Measurements from ENCODE around the gene DGKB.

Gene DGKB

GRCh38 chr7:14184292-14184864 lies 718.2 kb downstream of the DGKB start:
- TF ChIP-seq SP1 (IDR thresholded peaks at IDR 0.05) (no peak), LEF1 (IDR thresholded peaks at IDR 0.05; ENCODE audit: borderline replicate concordance) (no peak), HDGF (IDR thresholded peaks at IDR 0.05; ENCODE audit: borderline replicate concordance) (no peak), ZNF384 (IDR thresholded peaks at IDR 0.05) (no peak), FOXM1 (IDR thresholded peaks at IDR 0.05; ENCODE audit: borderline replicate concordance) (no peak), SUZ12 (IDR thresholded peaks at IDR 0.05) (no peak), ELF4 (IDR thresholded peaks at IDR 0.05) (no peak), CTBP1 (IDR thresholded peaks at IDR 0.05; ENCODE audit: borderline replicate concordance) (no peak), NFRKB (IDR thresholded peaks at IDR 0.05) (no peak), TARDBP (IDR thresholded peaks at IDR 0.05) (no peak), BHLHE40 (IDR thresholded peaks at IDR 0.05; ENCODE audit: borderline replicate concordance) (no peak), FOXA1 (IDR thresholded peaks at IDR 0.05) (no peak), FOXK2 (IDR thresholded peaks at IDR 0.05) (no peak), ARNT (IDR thresholded peaks at IDR 0.05) (no peak), L3MBTL2 (conservative IDR thresholded peaks at IDR 0.05) (no peak)
- TF ChIP-seq, protein P1, sequence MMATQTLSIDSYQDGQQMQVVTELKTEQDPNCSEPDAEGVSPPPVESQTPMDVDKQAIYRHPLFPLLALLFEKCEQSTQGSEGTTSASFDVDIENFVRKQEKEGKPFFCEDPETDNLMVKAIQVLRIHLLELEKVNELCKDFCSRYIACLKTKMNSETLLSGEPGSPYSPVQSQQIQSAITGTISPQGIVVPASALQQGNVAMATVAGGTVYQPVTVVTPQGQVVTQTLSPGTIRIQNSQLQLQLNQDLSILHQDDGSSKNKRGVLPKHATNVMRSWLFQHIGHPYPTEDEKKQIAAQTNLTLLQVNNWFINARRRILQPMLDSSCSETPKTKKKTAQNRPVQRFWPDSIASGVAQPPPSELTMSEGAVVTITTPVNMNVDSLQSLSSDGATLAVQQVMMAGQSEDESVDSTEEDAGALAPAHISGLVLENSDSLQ (IDR thresholded peaks at IDR 0.05): no peak
- ChIA-PET CTCF (no interaction called here), POLR2A (no interaction called here)
- no peak for DNase-seq (ENCODE audit: extremely low spot score)

DNA sequence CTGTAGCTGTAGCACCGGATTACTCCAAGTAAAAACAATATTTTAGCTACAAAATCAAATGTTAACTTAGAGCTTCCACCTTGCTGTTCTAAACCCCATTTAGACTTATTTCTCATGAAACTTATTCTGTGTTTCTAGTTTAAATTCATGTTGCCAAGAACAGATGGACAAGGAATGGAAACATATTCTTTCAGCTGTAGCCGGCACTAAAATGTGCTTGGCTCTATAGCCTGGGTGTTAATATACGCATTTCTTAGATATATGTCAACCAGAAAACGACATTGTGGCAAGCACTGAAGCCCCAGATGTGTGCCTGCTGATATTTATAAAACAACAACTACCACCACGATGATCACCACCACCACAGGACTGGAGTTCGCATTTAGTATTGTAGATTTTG lies 722.8 kb downstream of the DGKB start:
- POLR2A ChIA-PET: no interaction called here
- DNase-seq (ENCODE audit: extremely low spot score): no peak
- CTCF ChIA-PET: no interaction called here
- TF ChIP-seq FOXK2 (IDR thresholded peaks at IDR 0.05) (no peak), SUZ12 (IDR thresholded peaks at IDR 0.05) (no peak), NFRKB (IDR thresholded peaks at IDR 0.05) (no peak), ARNT (IDR thresholded peaks at IDR 0.05) (no peak), ZNF384 (IDR thresholded peaks at IDR 0.05) (no peak), BHLHE40 (IDR thresholded peaks at IDR 0.05; ENCODE audit: borderline replicate concordance) (no peak)

DNA sequence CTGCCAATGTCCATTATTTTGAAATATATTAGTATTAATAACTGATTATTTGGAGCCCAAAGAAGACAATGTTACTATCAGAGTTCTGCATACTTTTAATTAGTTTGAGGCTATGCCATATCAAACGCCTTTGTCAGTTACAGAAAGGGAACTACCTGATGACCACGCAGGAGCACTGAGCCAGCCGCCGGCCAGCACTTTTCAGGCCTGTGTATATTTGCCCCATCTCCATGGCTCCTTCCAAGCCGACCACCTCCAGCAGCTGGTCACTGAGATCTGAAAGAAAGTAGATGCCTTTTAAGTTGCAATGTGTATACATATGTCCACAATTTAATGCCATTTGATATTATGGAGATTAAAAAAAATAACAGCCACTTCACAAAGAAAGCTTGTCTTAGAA lies 724.7 kb downstream of the DGKB start:
- TF ChIP-seq ARNT (IDR thresholded peaks at IDR 0.05) (no peak), ELF4 (IDR thresholded peaks at IDR 0.05) (no peak), BHLHE40 (IDR thresholded peaks at IDR 0.05; ENCODE audit: borderline replicate concordance) (no peak), LEF1 (IDR thresholded peaks at IDR 0.05; ENCODE audit: borderline replicate concordance) (no peak), NFRKB (IDR thresholded peaks at IDR 0.05) (no peak), SP1 (IDR thresholded peaks at IDR 0.05) (no peak), L3MBTL2 (conservative IDR thresholded peaks at IDR 0.05) (no peak), FOXA1 (IDR thresholded peaks at IDR 0.05) (no peak)
- TF ChIP-seq, protein P1 (IDR thresholded peaks at IDR 0.05): no peak
- ChIA-PET CTCF (no interaction called here), POLR2A (no interaction called here)
- no peak for DNase-seq (ENCODE audit: extremely low spot score)

DNA sequence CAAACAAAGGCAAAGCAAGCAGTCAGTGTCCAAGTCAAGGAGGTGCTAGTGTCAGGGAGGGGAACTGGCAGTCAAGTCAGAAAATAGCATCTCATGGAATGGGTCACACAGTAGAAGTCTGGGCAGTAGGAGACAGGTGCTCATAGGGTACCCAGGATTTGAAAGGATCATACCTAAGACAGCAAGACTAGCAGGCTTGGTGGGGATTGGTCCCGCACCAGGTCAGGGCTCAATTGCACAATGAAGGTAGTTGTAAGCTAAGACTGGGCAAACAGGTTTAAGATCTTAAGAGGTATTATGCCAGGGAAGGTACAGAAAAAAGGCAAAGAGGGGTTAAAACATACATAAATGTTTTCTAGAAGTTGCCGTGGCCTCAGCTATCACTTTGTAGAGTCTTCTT lies 731.7 kb downstream of the DGKB start:
- DNase-seq (ENCODE audit: extremely low spot score): no peak
- CTCF ChIA-PET: no interaction called here
- POLR2A ChIA-PET: no interaction called here
- TF ChIP-seq BHLHE40 (IDR thresholded peaks at IDR 0.05; ENCODE audit: borderline replicate concordance): no peak
- no peak for TF ChIP-seq L3MBTL2 (conservative IDR thresholded peaks at IDR 0.05)
- TF ChIP-seq, protein P1 (IDR thresholded peaks at IDR 0.05): no peak
- TF ChIP-seq SP1 (IDR thresholded peaks at IDR 0.05): no peak
- no peak for TF ChIP-seq SUZ12 (IDR thresholded peaks at IDR 0.05)
- TF ChIP-seq ARNT (IDR thresholded peaks at IDR 0.05): no peak
- no peak for TF ChIP-seq CTBP1 (IDR thresholded peaks at IDR 0.05; ENCODE audit: borderline replicate concordance)
- TF ChIP-seq ELF4 (IDR thresholded peaks at IDR 0.05): no peak
- no peak for TF ChIP-seq LEF1 (IDR thresholded peaks at IDR 0.05; ENCODE audit: borderline replicate concordance)
- TF ChIP-seq FOXK2 (IDR thresholded peaks at IDR 0.05): no peak

DNA sequence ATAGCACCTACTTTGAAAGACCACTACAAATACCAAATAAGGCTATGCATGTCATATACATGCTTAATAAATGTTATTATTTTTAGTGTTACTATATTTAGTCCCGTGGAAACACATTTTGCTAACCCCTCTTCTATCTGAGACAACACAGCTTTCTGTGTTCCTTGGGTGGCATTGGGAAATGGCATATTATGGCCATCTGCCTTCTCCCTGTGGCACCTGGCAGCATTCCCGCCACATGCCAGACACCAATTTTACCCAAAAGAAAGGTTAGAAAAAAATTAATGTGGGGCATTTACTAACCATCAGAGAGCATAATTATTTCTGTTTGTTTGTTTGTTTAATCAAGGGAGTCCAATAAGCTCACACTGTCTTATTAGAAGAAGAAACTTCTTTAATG lies 744.4 kb downstream of the DGKB start:
- ChIA-PET POLR2A (no interaction called here), CTCF (no interaction called here)
- TF ChIP-seq LEF1 (IDR thresholded peaks at IDR 0.05; ENCODE audit: borderline replicate concordance) (no peak), SUZ12 (IDR thresholded peaks at IDR 0.05) (no peak), CTBP1 (IDR thresholded peaks at IDR 0.05; ENCODE audit: borderline replicate concordance) (no peak), HDGF (IDR thresholded peaks at IDR 0.05; ENCODE audit: borderline replicate concordance) (no peak), NFRKB (IDR thresholded peaks at IDR 0.05) (no peak), FOXM1 (IDR thresholded peaks at IDR 0.05; ENCODE audit: borderline replicate concordance) (no peak)
- TF ChIP-seq, protein P1 (IDR thresholded peaks at IDR 0.05): no peak
- DNase-seq (ENCODE audit: extremely low spot score): no peak

DNA sequence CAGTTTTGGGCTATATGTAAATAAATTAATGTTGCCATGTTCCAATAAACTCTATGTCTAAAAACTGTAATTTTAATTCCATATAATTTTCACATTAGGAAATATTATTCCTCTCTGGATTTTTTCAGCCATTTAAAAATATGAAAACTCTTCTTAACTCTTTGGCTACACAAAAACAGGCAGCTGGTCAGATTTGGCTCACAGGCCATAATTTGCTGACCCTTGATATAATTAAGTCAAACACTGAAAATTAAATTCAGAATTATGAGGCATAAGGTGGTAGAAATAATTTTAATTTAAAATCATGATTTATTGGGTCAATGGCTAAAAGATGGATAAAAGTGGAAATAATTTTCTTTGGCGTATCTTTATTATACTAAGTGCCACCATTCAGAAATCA lies 746.1 kb downstream of the DGKB start:
- POLR2A ChIA-PET: no interaction called here
- CTCF ChIA-PET: no interaction called here
- DNase-seq (ENCODE audit: extremely low spot score): no peak

More for the DNA sequence above, 746.1 kb downstream of the DGKB start:
- TF ChIP-seq FOXA1 (IDR thresholded peaks at IDR 0.05): no peak
- no peak for TF ChIP-seq ELF4 (IDR thresholded peaks at IDR 0.05)

Measured in HEK293T (cell line).